Astrocyte of the cerebellum (primary cell): ENCODE results near the gene MET.
"Not testable (repeated sequence)": the region's sequence is repeated elsewhere in the genome, so short reads cannot be mapped to it uniquely, and the experiment has no call there.

ENCODE experiments used
- DNase-seq: peaks from one replicate; pipeline ENCODE4 v3.0.0-alpha.2; 2011; ENCODE audit warnings: low read depth
- H3K4me3 ChIP-seq: 2 replicates; pipeline ENCODE4 v1.5.1; 2011; ENCODE audit warnings: mild to moderate bottlenecking, low read depth, low read length, moderate library complexity
- in situ Hi-C: cut with HindIII; loops from 2 replicates; pipeline ENCODE4 v1.10.0; 2017; ENCODE audit warnings: low sequenced_read_pairs
- TF ChIP-seq, protein P1 (sequence below): IDR thresholded peaks from 2 replicates; pipeline ENCODE4 v1.5.1; 2012; ENCODE audit warnings: low read length, low read depth, moderate library complexity, mild to moderate bottlenecking; ENCODE audit errors: missing control alignments

Gene MET

DNA sequence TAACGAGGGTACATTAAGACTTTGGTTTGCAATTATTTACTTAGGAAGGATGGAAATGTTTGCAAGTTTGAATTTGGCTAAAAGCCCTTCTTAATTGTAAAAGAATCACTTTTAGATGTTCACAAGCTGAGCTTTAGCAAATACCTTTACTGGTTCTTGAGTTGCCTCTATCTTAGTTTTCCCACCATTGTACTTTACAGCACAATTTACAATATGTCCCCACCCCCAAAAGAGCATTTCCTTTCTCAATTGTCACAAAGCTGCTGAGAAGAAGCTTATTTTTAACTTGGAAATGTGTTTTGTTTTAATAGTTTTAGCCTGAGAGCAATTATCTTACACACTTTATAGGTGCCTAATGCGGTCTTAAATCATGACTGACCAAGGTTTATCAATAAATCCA lies 81.1 kb downstream of the MET start:
- in situ Hi-C loops, result no loop called here

DNA sequence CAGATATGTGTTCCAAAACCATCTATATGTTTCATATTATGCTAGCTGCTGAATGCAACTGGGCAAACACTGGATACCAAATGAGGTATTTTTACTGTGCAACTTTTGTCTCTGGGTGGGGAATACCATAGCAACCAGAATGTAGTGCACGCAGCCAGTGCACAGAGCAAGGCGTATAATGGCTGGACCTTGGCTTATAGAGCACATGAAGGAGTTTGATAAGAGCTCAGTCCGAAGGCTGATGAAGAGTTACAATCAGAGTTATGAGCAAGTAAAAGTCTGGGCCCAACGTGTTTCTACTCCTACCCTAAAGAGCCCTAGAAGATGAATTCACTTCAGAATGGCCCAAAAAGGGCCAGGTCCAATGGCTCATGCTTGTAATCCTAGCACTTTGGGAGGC lies 82.2 kb downstream of the MET start:
- TF ChIP-seq, protein P1, sequence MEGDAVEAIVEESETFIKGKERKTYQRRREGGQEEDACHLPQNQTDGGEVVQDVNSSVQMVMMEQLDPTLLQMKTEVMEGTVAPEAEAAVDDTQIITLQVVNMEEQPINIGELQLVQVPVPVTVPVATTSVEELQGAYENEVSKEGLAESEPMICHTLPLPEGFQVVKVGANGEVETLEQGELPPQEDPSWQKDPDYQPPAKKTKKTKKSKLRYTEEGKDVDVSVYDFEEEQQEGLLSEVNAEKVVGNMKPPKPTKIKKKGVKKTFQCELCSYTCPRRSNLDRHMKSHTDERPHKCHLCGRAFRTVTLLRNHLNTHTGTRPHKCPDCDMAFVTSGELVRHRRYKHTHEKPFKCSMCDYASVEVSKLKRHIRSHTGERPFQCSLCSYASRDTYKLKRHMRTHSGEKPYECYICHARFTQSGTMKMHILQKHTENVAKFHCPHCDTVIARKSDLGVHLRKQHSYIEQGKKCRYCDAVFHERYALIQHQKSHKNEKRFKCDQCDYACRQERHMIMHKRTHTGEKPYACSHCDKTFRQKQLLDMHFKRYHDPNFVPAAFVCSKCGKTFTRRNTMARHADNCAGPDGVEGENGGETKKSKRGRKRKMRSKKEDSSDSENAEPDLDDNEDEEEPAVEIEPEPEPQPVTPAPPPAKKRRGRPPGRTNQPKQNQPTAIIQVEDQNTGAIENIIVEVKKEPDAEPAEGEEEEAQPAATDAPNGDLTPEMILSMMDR, result no peak
- H3K4me3 ChIP-seq, result no peak overlapping the region
- DNase-seq, result no peak
- in situ Hi-C loops, result no loop called here

More for the DNA sequence above, 81.1 kb downstream of the MET start:
- H3K4me3 ChIP-seq, result no peak overlapping the region
- no peak for DNase-seq
- TF ChIP-seq, protein P1, result no peak

DNA sequence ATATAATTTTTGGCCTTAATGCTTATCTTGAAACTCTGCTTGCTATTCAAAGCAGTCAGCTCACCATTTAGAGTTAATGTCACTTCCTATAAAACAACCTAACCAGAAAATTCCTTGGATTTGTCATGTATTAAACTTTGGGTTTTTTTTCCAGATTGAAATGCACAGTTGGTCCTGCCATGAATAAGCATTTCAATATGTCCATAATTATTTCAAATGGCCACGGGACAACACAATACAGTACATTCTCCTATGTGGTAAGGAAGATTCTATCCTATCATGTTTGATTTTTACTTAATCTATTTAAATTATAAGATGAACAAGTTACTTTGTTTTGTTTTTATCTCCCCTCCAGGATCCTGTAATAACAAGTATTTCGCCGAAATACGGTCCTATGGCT lies 85.3 kb downstream of the MET start:
- DNase-seq, result no peak
- in situ Hi-C loops, result no loop called here
- H3K4me3 ChIP-seq, result no peak overlapping the region
- TF ChIP-seq, protein P1, result no peak

DNA sequence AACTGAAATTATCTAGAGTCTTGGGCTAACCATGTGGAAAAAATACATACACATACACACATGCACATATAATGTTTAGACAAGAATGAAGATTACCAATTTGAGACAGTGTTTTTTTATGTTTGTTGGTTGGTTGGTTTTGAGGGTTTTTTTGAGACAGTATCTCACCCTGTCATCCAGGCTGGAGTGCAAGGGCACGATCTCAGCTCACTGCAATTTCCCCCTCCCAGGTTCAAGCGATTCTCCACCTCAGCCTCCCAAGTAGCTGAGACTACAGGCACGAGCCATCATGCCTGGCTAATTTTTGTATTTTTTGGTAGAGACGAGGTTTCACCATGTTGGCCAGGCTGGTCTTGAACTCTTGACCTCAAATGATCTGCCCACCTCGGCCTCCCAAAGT lies 87.6 kb downstream of the MET start:
- in situ Hi-C loops, H3K4me3 ChIP-seq, DNase-seq: not testable (repeated sequence)

DNA sequence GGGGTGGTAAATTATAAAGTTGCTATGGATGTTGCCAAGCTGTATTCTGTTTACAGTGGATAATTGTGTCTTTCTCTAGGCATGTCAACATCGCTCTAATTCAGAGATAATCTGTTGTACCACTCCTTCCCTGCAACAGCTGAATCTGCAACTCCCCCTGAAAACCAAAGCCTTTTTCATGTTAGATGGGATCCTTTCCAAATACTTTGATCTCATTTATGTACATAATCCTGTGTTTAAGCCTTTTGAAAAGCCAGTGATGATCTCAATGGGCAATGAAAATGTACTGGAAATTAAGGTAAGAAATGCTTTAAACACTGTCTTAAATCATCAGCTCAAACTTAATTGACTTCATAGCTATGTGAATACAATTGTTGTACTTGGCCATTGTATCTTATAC lies 91.0 kb downstream of the MET start:
- in situ Hi-C loops, result no loop called here
- TF ChIP-seq, protein P1, result no peak
- H3K4me3 ChIP-seq, result no peak overlapping the region
- no peak for DNase-seq

DNA sequence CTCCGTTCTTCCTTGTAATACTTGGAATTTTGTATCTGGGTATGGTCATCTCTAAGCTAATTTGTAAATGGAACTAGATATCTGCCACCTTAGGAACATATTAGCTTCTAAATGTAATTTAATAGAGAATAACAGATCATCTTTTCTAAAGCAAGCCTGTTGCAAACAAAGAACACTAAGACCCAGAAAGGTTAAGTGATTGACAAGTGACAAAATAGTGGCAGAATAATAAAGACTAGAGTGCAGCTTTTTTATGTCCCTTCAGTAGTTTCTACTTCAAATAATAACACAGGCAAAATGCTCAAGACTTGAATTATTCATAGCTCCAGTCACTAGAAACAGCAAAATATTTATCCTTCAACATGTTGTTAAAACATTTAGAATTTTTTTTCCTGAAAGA lies 91.7 kb downstream of the MET start:
- no peak overlapping the region for H3K4me3 ChIP-seq
- DNase-seq, result no peak
- in situ Hi-C loops, result no loop called here
- TF ChIP-seq, protein P1, result no peak

DNA sequence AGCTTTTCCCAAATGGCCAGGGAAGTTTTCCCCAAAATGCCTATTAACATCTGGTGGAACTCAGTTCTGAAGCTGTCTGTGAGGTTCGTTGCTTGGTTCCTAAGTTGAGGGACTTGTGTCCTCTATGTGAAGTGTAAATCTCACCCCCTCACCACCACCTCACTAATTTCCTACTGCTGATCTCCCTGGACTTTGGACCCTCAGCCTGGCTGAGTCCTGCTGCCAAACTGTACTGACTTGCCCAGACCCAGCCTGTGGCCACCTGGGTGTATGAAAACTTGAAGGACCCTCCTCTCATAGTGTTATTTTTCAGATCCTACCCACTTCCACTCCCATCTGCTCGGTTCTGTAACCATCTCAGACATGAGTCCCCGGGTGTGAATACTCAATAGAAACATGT lies 94.9 kb downstream of the MET start:
- DNase-seq, result no peak
- TF ChIP-seq, protein P1, result no peak
- in situ Hi-C loops, result no loop called here
- no peak overlapping the region for H3K4me3 ChIP-seq
